GM18907 (cell line): Measurements from ENCODE around the gene ADGRB2.

Experiments
- ATAC-seq: cut with Tn5 transposase; IDR thresholded peaks from one replicate; pipeline ENCODE4 v1.9.1; 2021; ENCODE audit warnings: mild to moderate bottlenecking, moderate library complexity; ENCODE audit not compliant: unreplicated experiment

ADGRB2 gene

DNA sequence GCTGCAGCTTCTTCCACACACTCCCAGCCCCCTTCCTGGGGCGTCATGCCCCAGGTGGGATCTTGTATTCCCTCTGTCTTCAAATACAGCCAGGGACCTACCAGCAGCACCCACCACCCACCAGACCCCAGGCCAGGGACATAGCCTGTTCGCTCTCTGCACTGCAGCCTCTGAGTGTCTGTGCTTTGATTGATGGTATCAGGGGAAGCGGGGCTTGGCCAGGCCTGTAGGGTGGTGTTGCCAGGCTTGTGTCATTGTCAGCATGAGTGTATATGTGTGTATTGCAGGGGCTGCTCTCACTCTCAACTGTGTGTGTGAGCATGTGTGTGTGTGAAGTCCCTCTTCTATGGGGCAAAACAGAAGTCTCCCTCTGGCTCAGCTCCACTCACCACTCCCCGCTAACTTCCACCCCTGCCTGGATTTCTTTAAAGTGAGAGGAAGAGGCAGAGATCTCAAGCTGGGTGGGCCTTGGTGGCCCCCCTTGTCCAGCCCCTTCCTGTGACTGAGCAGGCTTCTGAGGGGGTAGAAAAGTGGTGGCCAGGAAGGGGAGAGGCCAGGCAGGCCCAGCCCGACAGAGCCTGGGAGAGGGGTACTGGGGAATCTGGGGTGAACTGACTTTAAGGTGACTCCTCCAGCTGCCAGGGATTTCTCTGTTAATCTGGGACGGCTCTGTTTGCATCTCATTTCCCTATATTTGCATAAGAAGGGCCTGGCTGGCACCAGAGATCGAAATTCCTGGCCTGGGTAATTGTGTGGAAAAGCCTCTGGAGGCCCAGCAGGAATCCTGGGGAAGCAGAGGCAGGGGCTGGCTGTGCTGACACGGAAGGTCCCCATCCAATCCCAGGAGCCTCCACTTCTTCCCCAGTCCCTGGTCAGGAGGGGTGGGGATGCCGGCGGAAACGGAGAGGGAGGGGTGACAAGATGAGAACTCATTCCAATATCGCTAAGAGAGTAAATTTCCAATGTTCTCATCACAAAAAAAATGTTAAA lies 18.6 kb upstream of the ADGRB2 start:
- ATAC-seq = no peak

GRCh38 chr1:31781756-31782371 lies 17.7 kb upstream of the ADGRB2 start:
- no peak for ATAC-seq

DNA sequence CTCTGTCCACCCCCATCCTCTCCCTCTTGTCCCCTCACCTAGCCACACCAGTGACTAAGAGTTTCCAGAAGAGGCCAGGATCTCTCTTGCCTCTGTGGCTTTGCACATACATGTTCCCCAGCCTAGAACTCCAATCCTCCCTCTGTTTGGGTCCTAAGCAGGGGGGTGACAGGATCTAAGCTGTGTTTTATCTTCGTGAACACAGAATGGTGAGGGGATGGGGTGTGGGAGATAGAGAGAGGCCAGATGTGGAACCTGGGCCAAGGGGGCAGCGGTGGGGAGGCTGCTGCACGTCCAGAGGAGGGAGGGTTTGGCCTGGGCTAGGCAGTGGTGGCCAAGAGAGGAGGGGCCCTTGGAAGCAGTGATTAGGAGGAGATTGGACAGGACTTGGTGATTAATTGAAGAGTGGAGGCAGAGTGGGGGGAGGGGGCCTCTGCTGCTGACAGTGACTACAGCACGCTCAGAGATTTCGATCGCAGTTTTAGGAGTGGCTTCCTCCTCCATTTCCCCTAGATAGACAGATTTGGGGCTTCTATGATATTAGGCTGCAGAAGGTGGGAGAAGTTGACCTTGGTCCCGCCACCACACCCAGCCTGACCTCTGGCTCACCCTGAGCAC lies 17.1 kb upstream of the ADGRB2 start:
- no peak for ATAC-seq

- no peak for ATAC-seq
Measured at GRCh38 chr1:31780632-31781031, 16.5 kb upstream of the ADGRB2 start.

- no peak for ATAC-seq
Measured at GRCh38 chr1:31779687-31780086, 15.5 kb upstream of the ADGRB2 start.

DNA sequence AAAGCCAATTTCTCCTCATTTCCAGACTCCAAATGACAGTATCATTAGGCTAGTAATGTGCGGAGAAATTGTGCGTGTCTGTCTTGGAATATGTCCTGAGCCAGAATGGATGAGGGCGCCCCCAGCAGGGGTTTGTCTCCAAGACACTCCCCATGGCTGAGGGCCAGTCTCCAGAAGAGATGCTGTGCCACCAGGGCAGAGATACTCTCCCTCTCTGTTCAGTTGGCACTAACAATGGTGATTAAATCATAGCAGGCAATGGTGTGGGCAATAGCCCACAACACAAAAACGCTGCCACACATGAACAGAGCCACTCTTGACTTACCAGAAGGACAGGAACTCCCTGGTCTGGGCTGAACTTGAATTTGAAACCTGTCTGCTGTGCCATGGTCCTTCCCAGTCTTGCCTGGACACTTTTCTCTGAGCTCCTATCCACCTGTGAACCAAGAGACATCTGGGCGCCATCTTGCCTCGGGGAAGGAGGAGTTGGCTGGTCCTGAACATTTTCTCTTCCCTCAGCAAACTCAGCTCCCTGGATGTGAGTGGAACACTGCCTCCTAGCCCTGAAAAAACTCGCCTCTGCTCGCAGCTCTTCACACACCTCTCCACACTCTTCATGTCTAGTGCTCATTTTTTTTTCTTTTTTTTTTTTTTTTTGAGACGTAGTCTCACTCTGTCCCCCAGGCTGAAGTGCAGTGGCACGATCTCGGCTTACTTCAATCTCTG lies 14.8 kb upstream of the ADGRB2 start:
- no peak for ATAC-seq

DNA sequence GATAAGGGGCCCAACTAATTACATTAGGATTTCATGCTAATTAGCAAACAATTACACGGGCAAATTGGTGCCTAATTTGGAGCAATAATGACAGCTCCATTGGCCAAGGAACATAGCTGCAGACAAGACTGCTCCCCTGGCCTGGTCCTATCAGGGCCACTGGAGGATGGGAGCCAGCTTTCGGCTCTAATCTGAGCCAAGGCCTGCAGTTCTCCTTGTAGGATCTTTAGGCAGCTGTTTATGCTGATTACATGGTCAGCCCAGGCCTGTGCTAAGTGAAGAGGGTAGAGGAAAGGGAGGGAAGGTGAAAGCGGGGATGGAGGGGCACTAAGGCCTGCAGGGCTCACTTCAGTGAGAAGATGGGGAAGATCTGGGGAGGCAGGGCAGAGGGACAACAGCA lies 12.4 kb upstream of the ADGRB2 start:
- ATAC-seq = no peak

GRCh38 chr1:31776032-31776431 lies 11.9 kb upstream of the ADGRB2 start:
- no peak for ATAC-seq

- ATAC-seq = no peak
Measured at GRCh38 chr1:31775210-31775999, 11.3 kb upstream of the ADGRB2 start.

DNA sequence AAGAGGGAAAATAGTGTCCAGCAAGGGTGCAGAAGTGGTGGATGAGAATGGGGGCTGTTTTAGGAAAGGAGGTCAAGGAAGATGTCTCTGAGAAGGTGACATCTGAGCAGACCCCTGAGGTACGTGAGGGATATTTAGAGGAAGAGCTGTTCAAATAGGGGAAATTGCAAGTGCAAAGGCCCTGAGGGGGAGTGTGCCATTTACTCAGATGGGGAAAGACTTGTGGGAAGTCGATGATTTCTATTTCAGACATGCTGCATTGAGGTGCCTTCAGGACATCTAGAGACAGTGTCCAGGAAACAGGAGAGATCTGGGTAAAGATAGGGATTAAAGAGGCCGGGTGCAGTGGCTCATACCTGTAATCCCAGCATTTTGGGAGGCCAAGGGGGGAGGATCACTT lies 10.4 kb upstream of the ADGRB2 start:
- no peak for ATAC-seq

DNA sequence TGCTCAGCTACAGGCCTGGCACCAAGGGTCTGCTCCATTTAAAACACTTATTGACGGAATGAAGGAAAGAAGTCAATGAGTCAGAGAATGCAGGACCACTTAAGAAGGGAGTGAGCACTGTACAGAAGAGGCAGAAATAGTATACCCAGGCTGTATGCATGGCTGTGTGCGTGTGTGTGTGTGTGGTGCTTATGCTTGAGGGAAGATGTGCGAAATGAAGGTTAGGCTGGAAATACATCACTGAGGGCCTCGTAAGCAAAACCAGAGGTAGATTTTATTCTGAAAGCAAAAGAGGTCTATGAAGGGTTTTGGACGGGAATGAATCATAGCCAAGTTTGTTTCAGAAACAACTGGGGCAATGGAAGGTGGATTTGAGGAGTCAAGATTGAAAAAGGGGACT lies 9.7 kb upstream of the ADGRB2 start:
- ATAC-seq = no peak

GRCh38 chr1:31772669-31773248 lies 8.6 kb upstream of the ADGRB2 start:
- ATAC-seq = no peak

DNA sequence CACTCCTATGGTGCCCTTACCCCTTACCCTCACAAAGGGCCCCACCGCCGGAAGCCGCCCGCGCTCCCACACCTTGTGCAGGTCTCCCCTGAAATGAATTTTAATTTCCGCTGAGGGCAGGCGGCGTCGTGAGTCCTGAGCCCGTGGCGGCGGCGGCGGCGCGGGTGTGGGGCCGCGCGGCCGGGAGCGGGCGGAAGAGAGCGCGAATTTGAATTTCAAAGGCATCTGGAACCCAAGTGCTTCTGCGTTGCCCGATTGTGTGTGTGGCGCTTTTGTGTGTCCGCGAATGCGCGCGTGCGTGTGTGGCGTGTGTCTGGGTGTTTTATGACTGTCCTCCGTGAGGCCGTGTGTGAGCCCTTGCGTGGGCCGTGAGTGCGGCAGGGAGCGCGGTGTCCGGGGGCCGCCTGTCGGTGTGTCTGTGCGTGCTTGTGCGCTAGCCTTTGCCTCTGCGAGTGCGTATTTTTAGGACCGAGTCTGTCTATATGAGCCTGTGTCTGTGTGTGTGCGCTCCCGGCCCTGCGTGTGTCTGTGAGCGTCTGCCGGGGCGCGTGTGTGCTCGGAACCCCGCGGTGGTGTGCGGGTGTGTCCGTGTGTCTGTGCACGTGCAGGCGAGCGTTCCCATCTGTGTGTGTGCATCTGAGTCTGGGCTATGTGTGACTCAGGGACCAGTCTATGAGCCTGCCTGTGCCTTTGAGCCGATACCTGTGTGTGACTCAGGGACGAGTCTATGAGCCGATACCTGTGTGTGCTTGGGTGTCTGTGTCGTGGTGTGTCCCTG lies 7.9 kb upstream of the ADGRB2 start:
- ATAC-seq = no peak

DNA sequence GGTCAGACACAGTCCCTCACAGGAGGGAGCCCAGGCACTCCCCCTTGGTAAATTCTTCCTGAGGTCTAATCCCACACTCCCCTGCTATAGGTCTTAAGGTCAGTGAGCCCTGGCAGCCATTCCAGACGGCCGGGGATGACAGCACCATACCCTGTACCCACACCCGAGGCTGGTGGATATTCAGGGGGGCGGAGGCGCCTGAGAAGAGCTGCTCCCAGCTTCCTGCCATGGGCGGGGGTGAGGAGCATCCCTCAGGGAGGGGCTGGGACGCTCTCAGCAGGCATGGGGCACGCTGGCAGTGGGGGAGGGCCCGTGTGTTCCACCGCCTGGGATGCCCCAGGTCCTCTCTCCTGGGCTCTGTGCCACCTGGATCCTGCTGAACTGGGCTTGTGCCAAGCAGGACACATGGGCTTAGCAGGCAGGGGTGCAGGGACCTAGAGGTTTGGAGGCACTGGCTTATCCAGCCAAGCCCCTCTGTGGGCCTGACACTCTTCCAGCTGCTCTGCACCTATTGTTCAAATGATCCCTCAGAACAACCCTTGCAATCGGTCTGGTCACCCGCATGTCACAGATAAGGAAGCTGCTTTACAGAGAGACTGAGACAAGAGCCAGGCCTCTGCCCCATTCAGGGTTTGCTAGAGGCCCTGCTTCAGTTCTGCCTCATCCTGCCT lies 5.7 kb upstream of the ADGRB2 start:
- no peak for ATAC-seq

DNA sequence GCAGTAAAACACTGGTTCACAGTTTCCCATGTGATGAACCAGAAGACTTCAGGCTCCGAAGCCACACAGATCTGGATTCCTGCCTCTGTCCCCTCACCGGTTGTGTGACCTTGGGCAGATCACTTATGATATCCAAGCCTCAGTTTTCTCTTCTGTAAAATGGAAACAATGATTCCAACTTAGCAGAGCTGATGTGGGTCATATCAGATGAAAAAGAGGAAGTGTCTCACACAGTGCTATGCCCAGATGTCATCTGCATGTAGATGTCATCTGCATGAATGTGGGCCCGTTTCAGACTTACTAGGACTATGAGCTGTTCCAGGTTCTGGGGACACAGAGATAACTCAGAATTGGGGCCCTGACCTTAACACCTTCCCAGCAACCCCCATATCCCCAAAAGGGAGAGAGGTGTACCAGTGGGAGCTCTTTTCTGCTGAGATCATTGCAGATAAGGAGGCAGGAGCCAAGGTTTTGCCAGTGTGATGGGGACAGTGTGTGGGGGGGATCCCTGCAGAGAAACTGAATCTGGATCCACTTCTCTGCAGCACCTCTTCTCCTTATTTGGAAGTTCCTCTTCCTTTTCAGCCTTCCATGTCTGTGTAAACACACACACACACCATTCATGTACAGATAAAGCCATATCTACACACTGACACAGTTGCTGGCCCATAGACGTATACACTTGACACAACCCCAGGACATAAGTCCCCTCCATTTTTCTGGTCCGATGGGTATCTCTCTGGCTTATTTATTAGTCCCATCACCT lies 5.0 kb upstream of the ADGRB2 start:
- no peak for ATAC-seq

- no peak for ATAC-seq
Measured at GRCh38 chr1:31768407-31768907, 4.3 kb upstream of the ADGRB2 start.

DNA sequence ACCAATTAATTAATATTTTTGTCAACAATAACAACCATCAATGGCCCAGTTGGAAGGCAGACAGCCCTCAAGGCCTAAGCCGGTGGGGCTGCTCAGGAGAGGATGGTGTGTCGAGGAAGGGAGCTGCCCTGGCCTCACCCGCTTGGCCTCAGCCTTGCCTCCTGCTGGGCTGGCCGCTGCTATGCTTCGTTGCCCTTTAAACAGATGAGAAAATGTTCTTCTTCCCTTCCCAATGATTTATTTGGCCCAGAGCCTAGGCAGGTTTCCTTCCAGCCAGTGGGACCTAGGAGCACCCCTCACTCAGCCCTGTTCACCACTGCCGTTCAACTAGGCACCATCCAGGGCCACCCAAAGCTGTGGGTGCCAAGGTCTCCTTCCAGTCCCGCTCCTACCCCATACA lies 3.1 kb upstream of the ADGRB2 start:
- ATAC-seq = no peak

- ATAC-seq = no peak
Measured at GRCh38 chr1:31765516-31765915, 1.4 kb upstream of the ADGRB2 start.
